Measurements from ENCODE around the gene NRP2.

Gene NRP2

GRCh38 chr2:205673312-205673711 lies 9.0 kb upstream of the NRP2 start (continued):
- TF ChIP-seq TSHZ2 (CRISPR knock-in tag; IDR thresholded peaks at IDR 0.05) (no peak), ZNF70 (CRISPR knock-in tag; IDR thresholded peaks at IDR 0.05) (no peak), ARNTL (CRISPR knock-in tag; IDR thresholded peaks at IDR 0.05; ENCODE audit: borderline replicate concordance, low read depth) (no peak), ZFP30 (CRISPR knock-in tag; IDR thresholded peaks at IDR 0.05) (no peak), GLIS3 (CRISPR knock-in tag; IDR thresholded peaks at IDR 0.05) (no peak), CREB5 (CRISPR knock-in tag; IDR thresholded peaks at IDR 0.05; ENCODE audit: low read depth) (no peak)

- ATAC-seq = peak; percentile 71
These were observed 6.3 kb upstream of the NRP2 start for GRCh38 chr2:205675861-205676516.

GRCh38 chr2:205678541-205679142 lies 3.7 kb upstream of the NRP2 start:
- no peak for ATAC-seq
- TF ChIP-seq SNAI2 (CRISPR knock-in tag; IDR thresholded peaks at IDR 0.05) (no peak), PATZ1 (CRISPR knock-in tag; IDR thresholded peaks at IDR 0.05; ENCODE audit: borderline replicate concordance) (no peak), GLIS3 (CRISPR knock-in tag; IDR thresholded peaks at IDR 0.05) (no peak), TOX (CRISPR knock-in tag; IDR thresholded peaks at IDR 0.05; ENCODE audit: borderline replicate concordance) (no peak), ESRRG (CRISPR knock-in tag; IDR thresholded peaks at IDR 0.05) (no peak), ZNF70 (CRISPR knock-in tag; IDR thresholded peaks at IDR 0.05) (no peak), ZNF565 (CRISPR knock-in tag; conservative IDR thresholded peaks at IDR 0.05; ENCODE audit: low read depth) (no peak), CSRNP3 (CRISPR knock-in tag; IDR thresholded peaks at IDR 0.05) (no peak), POU6F1 (CRISPR knock-in tag; IDR thresholded peaks at IDR 0.05; ENCODE audit: borderline replicate concordance, low read depth) (no peak), ZFP30 (CRISPR knock-in tag; IDR thresholded peaks at IDR 0.05) (no peak)

More at GRCh38 chr2:205675861-205676516, 6.3 kb upstream of the NRP2 start:
- no peak for TF ChIP-seq CREB5 (CRISPR knock-in tag; IDR thresholded peaks at IDR 0.05; ENCODE audit: low read depth)
- no peak for TF ChIP-seq ZFP30 (CRISPR knock-in tag; IDR thresholded peaks at IDR 0.05)
- no peak for TF ChIP-seq RARB (CRISPR knock-in tag; IDR thresholded peaks at IDR 0.05)
- no peak for TF ChIP-seq ZNF70 (CRISPR knock-in tag; IDR thresholded peaks at IDR 0.05)
- TF ChIP-seq ZNF565 (CRISPR knock-in tag; conservative IDR thresholded peaks at IDR 0.05; ENCODE audit: low read depth) = no peak
- no peak for TF ChIP-seq PPARA (CRISPR knock-in tag; IDR thresholded peaks at IDR 0.05; ENCODE audit: borderline replicate concordance)
- no peak for TF ChIP-seq SNAI2 (CRISPR knock-in tag; IDR thresholded peaks at IDR 0.05)
- no peak for TF ChIP-seq TSHZ2 (CRISPR knock-in tag; IDR thresholded peaks at IDR 0.05)
- no peak for TF ChIP-seq TCF4 (CRISPR knock-in tag; IDR thresholded peaks at IDR 0.05; ENCODE audit: borderline replicate concordance)
- no peak for TF ChIP-seq ZFP3 (CRISPR knock-in tag; IDR thresholded peaks at IDR 0.05)
